ENCODE measurements around the gene ZNF385D. TPM values are rescaled to one million over a fixed set of nuclear protein-coding genes. Genes with fewer than 3 reads are reported as not detected.

ZNF385D gene
- total RNA-seq, 3 donors from 2014 or later: 3.2 to 4.3 (median 3.8) TPM

DNA sequence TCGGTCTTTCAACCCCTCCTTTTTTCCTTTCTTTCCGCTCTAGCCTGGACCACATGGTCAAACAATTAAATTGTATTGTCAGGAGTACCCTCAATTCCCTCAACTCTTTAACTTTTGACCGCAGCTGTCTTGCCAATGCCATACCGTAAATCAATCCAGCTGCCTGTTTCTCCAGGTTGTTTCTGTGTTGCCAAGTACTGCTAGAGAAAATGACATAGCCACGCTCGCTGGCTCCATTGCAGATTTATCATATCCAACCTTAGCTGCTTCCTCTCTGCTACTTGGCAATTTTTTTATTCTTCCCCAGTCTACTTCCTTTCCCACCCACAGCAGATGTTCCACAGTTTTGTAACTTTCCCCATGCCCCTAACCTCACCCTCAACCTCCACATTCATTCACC lies 60.0 kb downstream of the ZNF385D start:
- TF ChIP-seq POLR2AphosphoS5 (IDR thresholded peaks at IDR 0.05) (no peak), POLR2A (IDR thresholded peaks at IDR 0.05) (no peak)
- TF ChIP-seq, protein P1, sequence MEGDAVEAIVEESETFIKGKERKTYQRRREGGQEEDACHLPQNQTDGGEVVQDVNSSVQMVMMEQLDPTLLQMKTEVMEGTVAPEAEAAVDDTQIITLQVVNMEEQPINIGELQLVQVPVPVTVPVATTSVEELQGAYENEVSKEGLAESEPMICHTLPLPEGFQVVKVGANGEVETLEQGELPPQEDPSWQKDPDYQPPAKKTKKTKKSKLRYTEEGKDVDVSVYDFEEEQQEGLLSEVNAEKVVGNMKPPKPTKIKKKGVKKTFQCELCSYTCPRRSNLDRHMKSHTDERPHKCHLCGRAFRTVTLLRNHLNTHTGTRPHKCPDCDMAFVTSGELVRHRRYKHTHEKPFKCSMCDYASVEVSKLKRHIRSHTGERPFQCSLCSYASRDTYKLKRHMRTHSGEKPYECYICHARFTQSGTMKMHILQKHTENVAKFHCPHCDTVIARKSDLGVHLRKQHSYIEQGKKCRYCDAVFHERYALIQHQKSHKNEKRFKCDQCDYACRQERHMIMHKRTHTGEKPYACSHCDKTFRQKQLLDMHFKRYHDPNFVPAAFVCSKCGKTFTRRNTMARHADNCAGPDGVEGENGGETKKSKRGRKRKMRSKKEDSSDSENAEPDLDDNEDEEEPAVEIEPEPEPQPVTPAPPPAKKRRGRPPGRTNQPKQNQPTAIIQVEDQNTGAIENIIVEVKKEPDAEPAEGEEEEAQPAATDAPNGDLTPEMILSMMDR (IDR thresholded peaks at IDR 0.05): no peak
- DNase-seq (ENCODE audit: low spot score in 2 of 2): no peak
- H3K4me3 ChIP-seq: no peak overlapping the region
- no peaks in the 10 kb centered on the region for H3K27me3 ChIP-seq
- no peaks in the 10 kb centered on the region for H3K4me1 ChIP-seq
- H3K27ac ChIP-seq: no peak overlapping the region
- intact Hi-C loops (cut with DNase I; ENCODE audit: low total_unique reads): no loop called here
- no peaks in the 10 kb centered on the region for H3K36me3 ChIP-seq
- no peaks in the 10 kb centered on the region for H3K9me3 ChIP-seq

DNA sequence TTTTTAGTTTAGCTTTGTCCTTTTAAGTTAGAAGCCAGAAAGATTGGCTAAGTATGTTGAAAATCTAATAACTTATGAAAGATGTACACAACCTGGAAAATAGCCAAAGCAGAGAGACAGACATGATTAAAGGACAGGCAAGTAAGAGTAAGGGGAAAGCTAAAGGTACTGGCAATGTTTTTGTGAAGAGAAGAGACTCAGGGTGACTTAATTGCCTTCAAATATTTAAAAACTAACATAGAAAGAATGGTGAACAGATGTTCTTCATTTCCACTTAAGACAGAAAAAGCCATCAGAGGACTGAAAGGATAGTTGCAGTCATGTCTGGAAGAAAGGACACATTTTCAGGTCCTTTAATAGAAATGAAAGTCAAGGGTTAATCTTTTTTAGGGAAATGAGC lies 68.8 kb downstream of the ZNF385D start:
- Histone ChIP-seq H3K27me3 (no peaks in the 10 kb centered on the region), H3K4me1 (no peaks in the 10 kb centered on the region), H3K36me3 (no peaks in the 10 kb centered on the region), H3K9me3 (no peaks in the 10 kb centered on the region), H3K27ac (peak overlapping the region in 1 of 2 donors; percentile 22), H3K4me3 (no peak overlapping the region)
- no peak for TF ChIP-seq POLR2A (IDR thresholded peaks at IDR 0.05)
- TF ChIP-seq, protein P1 (IDR thresholded peaks at IDR 0.05): no peak
- no peak for DNase-seq (ENCODE audit: low spot score in 2 of 2)
- intact Hi-C loops (cut with DNase I; ENCODE audit: low total_unique reads): no loop called here

GRCh38 chr3:21673393-21673792 lies 77.6 kb downstream of the ZNF385D start:
- intact Hi-C loops (cut with DNase I; ENCODE audit: low total_unique reads): no loop called here
- Histone ChIP-seq H3K4me3 (no peak overlapping the region), H3K9me3 (no peaks in the 10 kb centered on the region), H3K4me1 (no peaks in the 10 kb centered on the region), H3K27me3 (no peaks in the 10 kb centered on the region), H3K36me3 (no peaks in the 10 kb centered on the region), H3K27ac (no peak overlapping the region)
- DNase-seq (ENCODE audit: low spot score in 2 of 2): no peak
- TF ChIP-seq, protein P1 (IDR thresholded peaks at IDR 0.05): no peak
- TF ChIP-seq POLR2A (IDR thresholded peaks at IDR 0.05) (no peak), POLR2AphosphoS5 (IDR thresholded peaks at IDR 0.05) (no peak)

- no peak for DNase-seq (ENCODE audit: low spot score in 2 of 2)
- TF ChIP-seq POLR2AphosphoS5 (IDR thresholded peaks at IDR 0.05): no peak
- H3K27ac ChIP-seq: no peak overlapping the region
Measured at GRCh38 chr3:21672303-21672702, 78.7 kb downstream of the ZNF385D start.

GRCh38 chr3:21670386-21670785 lies 80.6 kb downstream of the ZNF385D start:
- no peaks in the 10 kb centered on the region for H3K9me3 ChIP-seq
- H3K27me3 ChIP-seq: no peaks in the 10 kb centered on the region
- no peak for TF ChIP-seq POLR2AphosphoS5 (IDR thresholded peaks at IDR 0.05)
- no peak for TF ChIP-seq POLR2A (IDR thresholded peaks at IDR 0.05)
- TF ChIP-seq, protein P1 (IDR thresholded peaks at IDR 0.05): no peak
- no peaks in the 10 kb centered on the region for H3K36me3 ChIP-seq
- no peak for DNase-seq (ENCODE audit: low spot score in 2 of 2)
- intact Hi-C loops (cut with DNase I; ENCODE audit: low total_unique reads): no loop called here
- H3K4me3 ChIP-seq: no peak overlapping the region
- no peak overlapping the region for H3K27ac ChIP-seq
- H3K4me1 ChIP-seq: no peaks in the 10 kb centered on the region

More at GRCh38 chr3:21672303-21672702, 78.7 kb downstream of the ZNF385D start:
- no peaks in the 10 kb centered on the region for H3K9me3 ChIP-seq
- no peaks in the 10 kb centered on the region for H3K4me1 ChIP-seq
- intact Hi-C loops (cut with DNase I; ENCODE audit: low total_unique reads): no loop called here
- H3K27me3 ChIP-seq: no peaks in the 10 kb centered on the region
- no peaks in the 10 kb centered on the region for H3K36me3 ChIP-seq
- H3K4me3 ChIP-seq: no peak overlapping the region

DNA sequence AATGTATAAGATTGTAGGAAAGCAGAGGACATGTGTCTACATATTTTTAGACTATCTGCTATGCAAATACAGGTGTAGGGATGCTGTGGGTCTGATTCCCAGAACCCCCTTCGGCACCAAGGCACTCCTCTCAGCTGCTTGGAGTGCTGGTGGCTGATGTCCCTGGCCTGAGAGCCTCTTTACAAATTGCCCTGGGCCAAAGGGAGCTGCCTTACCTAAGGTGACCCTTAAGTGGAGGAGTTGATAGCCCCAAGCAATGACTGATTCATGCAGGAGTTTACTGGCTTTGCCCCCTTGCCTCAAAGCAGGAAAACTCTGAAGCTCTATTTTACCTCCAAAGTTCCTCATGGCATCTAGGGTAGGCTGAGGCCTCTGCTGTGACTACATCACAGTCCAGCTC lies 83.0 kb downstream of the ZNF385D start:
- intact Hi-C loops (cut with DNase I; ENCODE audit: low total_unique reads): no loop called here
- H3K27ac ChIP-seq: no peak overlapping the region
- no peaks in the 10 kb centered on the region for H3K27me3 ChIP-seq
- TF ChIP-seq POLR2A (IDR thresholded peaks at IDR 0.05): no peak
- TF ChIP-seq, protein P1 (IDR thresholded peaks at IDR 0.05): no peak
- TF ChIP-seq POLR2AphosphoS5 (IDR thresholded peaks at IDR 0.05): no peak
- no peak overlapping the region for H3K4me3 ChIP-seq
- H3K9me3 ChIP-seq: no peaks in the 10 kb centered on the region
- H3K36me3 ChIP-seq: no peaks in the 10 kb centered on the region
- DNase-seq (ENCODE audit: low spot score in 2 of 2): no peak
- no peaks in the 10 kb centered on the region for H3K4me1 ChIP-seq
